Stomach (tissue), 19 donors: Measurements from ENCODE around the gene CFHR5. TPM values are rescaled to one million over a fixed set of nuclear protein-coding genes. Genes with fewer than 3 reads are reported as not detected.
"Not testable (repeated sequence)": the region's sequence is repeated elsewhere in the genome, so short reads cannot be mapped to it uniquely, and the experiment has no call there.

ENCODE experiments used
- DNase-seq, 2 donors: peaks; one replicate each; pipeline versions ENCODE4 v3.0.0 to v3.0.0-alpha.2; 2013 to 2019
- H3K27ac ChIP-seq, 5 donors: fragments of 200-600 bp in 4 of 5; sonication (generic) in 4 of 5; one replicate each; pipeline ENCODE4 v1.5.1; 2013 to 2019; ENCODE audit warnings: mild to moderate bottlenecking in 1 of 5, moderate library complexity in 1 of 5
- H3K27me3 ChIP-seq, 3 donors: fragments of 200-600 bp; sonication (generic); one replicate each; pipeline ENCODE4 v1.5.1; 2017 to 2019; ENCODE audit warnings: mixed run types in 1 of 3
- H3K36me3 ChIP-seq, 4 donors: fragments of 200-600 bp; sonication (generic); 1 replicate in 3 of 4; 2 replicates in 1 of 4; pipeline ENCODE4 v1.5.1; 2016 to 2019
- H3K4me1 ChIP-seq, 4 donors: fragments of 200-600 bp; sonication (generic); one replicate each; pipeline ENCODE4 v1.5.1; 2016 to 2019
- H3K4me3 ChIP-seq, 4 donors: fragments of 200-600 bp; sonication (generic) in 3 of 4; one replicate each; pipeline ENCODE4 v1.5.1; 2016 to 2019; ENCODE audit warnings: mild to moderate bottlenecking in 1 of 4
- H3K9me3 ChIP-seq, 4 donors: fragments of 200-600 bp; sonication (generic); one replicate each; pipeline ENCODE4 v1.5.1; 2016 to 2019
- EP300 ChIP-seq: sonication (generic); formaldehyde crosslinking; IDR thresholded peaks from one replicate; pipeline ENCODE4 v1.6.1; 2017; ENCODE audit warnings: antibody characterized with exemption
- POLR2A ChIP-seq, 4 donors: fragments of 450-650 bp; IDR thresholded peaks; one replicate each; pipeline ENCODE4 v1.6.1; 2016; ENCODE audit warnings: antibody characterized with exemption in 4 of 4, control low read depth in 2 of 4, mild to moderate bottlenecking in 1 of 4, moderate library complexity in 1 of 4
- POLR2AphosphoS5 ChIP-seq, 3 donors: sonication (generic); formaldehyde crosslinking; IDR thresholded peaks; one replicate each; pipeline ENCODE4 v1.6.1; 2016; ENCODE audit warnings: antibody characterized with exemption in 3 of 3
- WGBS, 5 donors: extraction: QIAGEN DNeasy Blood & Tissue Kit in 3 of 5; methylation state at CpG; one replicate each; pipeline versions ENCODE4 v1.1.5 to v1.1.7; 2013 to 2018; 5-methylcytosine and 5-hydroxymethylcytosine counted together
- intact Hi-C: fragments of 100-400 bp; cut with DNase I; formaldehyde crosslinking; loops from one replicate; pipeline ENCODE4 v1.15.1; 2023; ENCODE audit warnings: low total_unique reads
- long read RNA-seq, 10 donors: transcript quantifications; one replicate each; lab custom pipeline, GENCODE V29; 2026
- polyA plus RNA-seq, 3 donors: library from polyadenylated mRNA; stranded (reverse); fragments of 200-250 nt; gene quantifications; one replicate each; pipeline ENCODE4 v1.2.3, GENCODE V29; 2013
- total RNA-seq, 5 donors: library from RNA; depleted of rRNA; stranded (reverse); fragments of >200 nt; gene quantifications; one replicate each; pipeline versions ENCODE4 v1.1.0 to v1.2.3, GENCODE V29; 2014 to 2016
- TF ChIP-seq, protein P1 (sequence below), 7 experiments: fragments of 450-650 bp in 4 of 7; fragments of 200-600 bp in 3 of 7; sonication (generic) in 3 of 7; IDR thresholded peaks; one replicate each; pipeline ENCODE4 v1.5.1; 2016 to 2019; ENCODE audit warnings: antibody characterized with exemption in 7 of 7, control low read depth in 2 of 7, mild to moderate bottlenecking in 1 of 7
- donor health status: healthy with polysubstance abuse.
- donor health status: Bipolar disorder and iron deficiency.
- donor health status: healthy.

CFHR5 gene
- total RNA-seq: not detected
- polyA plus RNA-seq: not detected
- long read RNA-seq, donor 1: 0 reads
- long read RNA-seq, donor 2: 0 reads
- long read RNA-seq, donor 3: 0 reads
- long read RNA-seq, donor 4: 0 reads
- long read RNA-seq, donor 5: 0 reads
- long read RNA-seq, donor 6: 0 reads
- long read RNA-seq, donor 7: 0 reads
- long read RNA-seq, donor 8: 0 reads
- long read RNA-seq, donor 9: 0 reads
- long read RNA-seq, donor 10: 0 reads

DNA sequence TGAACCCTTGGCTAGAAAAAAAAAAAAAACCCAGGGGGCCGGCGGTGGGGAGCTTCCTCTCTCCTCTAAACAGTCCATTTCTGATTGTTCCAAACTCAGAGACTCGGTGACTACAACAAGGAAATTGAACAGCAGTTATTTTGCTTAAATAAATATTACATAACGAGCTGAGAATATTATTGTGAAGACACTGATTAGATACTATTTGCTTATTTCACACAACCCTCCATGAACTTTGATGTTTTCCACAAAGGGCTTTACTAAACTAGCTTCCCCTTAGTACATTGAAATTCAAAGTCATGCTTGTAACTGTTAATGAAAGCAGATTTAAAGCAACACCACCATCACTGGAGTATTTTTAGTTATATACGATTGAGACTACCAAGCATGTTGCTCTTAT lies at the start of gene CFHR5:
CFHR5 (plus strand) TSS at position 279 of the 400 bp plus-strand sequence; CDS start at position 388, 109 bp downstream.
- no peaks in the 10 kb centered on the region for H3K4me1 ChIP-seq
- intact Hi-C loops: no loop called here
- no peaks in the 10 kb centered on the region for H3K36me3 ChIP-seq
- no peaks in the 10 kb centered on the region for H3K9me3 ChIP-seq
- H3K27ac ChIP-seq: no peak within 1 kb of the TSS
- no peak for DNase-seq
- 43 to 57% (median 45%) methylated on average over 5 of the region's 5 CpGs for WGBS, 5 donors
- TF ChIP-seq POLR2AphosphoS5 (IDR thresholded peaks at IDR 0.05) (no peak), POLR2A (IDR thresholded peaks at IDR 0.05) (no peak), EP300 (no peak)
- TF ChIP-seq, protein P1, sequence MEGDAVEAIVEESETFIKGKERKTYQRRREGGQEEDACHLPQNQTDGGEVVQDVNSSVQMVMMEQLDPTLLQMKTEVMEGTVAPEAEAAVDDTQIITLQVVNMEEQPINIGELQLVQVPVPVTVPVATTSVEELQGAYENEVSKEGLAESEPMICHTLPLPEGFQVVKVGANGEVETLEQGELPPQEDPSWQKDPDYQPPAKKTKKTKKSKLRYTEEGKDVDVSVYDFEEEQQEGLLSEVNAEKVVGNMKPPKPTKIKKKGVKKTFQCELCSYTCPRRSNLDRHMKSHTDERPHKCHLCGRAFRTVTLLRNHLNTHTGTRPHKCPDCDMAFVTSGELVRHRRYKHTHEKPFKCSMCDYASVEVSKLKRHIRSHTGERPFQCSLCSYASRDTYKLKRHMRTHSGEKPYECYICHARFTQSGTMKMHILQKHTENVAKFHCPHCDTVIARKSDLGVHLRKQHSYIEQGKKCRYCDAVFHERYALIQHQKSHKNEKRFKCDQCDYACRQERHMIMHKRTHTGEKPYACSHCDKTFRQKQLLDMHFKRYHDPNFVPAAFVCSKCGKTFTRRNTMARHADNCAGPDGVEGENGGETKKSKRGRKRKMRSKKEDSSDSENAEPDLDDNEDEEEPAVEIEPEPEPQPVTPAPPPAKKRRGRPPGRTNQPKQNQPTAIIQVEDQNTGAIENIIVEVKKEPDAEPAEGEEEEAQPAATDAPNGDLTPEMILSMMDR (IDR thresholded peaks at IDR 0.05): no peak
- H3K27me3 ChIP-seq: no peaks in the 10 kb centered on the region
- no peak within 1 kb of the TSS for H3K4me3 ChIP-seq

GRCh38 chr1:196932853-196933252 lies 44.5 kb upstream of the CFHR5 start:
- H3K36me3 ChIP-seq, intact Hi-C loops, H3K27ac ChIP-seq, DNase-seq, H3K4me3 ChIP-seq, H3K27me3 ChIP-seq, H3K9me3 ChIP-seq, H3K4me1 ChIP-seq: not testable (repeated sequence)
- 92 to 94% (median 93%) methylated on average over 2 of the region's 2 CpGs for WGBS, 5 donors

DNA sequence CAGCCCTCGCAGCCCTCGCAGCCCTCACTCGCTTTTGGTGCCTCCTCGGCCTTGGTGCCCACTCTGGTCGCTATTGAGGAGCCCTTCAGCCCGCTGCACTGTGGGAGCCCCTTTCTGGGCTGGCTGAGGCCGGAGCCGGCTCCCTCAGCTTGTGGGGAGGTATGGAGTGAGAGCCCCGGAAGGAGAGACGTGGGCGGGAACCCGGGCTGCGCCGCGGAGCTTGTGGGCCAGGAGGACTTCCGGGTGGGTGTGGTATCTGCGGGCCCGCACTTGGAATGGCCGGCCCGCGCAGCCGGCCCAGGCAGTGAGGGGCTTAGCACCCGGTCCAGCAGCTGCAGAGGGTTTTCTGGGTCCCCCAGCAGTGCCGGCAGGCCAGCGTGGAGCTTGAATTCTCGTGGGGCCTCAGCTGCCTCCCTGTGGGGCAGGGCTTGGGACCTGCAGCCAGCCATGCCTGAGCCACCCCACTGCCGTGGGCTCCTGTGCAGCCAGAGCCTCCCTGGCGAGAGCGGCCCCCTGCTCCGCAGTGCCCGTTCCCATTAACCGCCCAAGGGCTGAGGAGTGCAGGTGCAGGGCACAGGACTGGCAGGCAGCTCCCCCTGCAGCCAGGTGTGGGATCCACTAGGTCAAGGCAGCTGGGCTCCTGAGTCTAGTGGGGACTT lies 43.7 kb upstream of the CFHR5 start:
- no peak for DNase-seq

GRCh38 chr1:196941474-196941873 lies 35.9 kb upstream of the CFHR5 start:
- 45 to 62% (median 45%) methylated on average over 6 of the region's 6 CpGs for WGBS, 5 donors

More for the DNA sequence above, 43.7 kb upstream of the CFHR5 start:
- intact Hi-C loops: no loop called here
- 88 to 95% (median 88%) methylated on average over 18 to 32 of the region's 32 CpGs for WGBS, 5 donors
- Histone ChIP-seq H3K36me3 (no peaks in the 10 kb centered on the region), H3K4me1 (no peaks in the 10 kb centered on the region), H3K27ac (no peak overlapping the region), H3K27me3 (no peaks in the 10 kb centered on the region), H3K4me3 (no peak overlapping the region), H3K9me3 (peaks cover 0 to 8% (median 2%) of the 10 kb centered on the region in 4 donors)
- TF ChIP-seq POLR2AphosphoS5 (IDR thresholded peaks at IDR 0.05) (no peak), POLR2A (IDR thresholded peaks at IDR 0.05) (no peak), EP300 (no peak)
- TF ChIP-seq, protein P1 (IDR thresholded peaks at IDR 0.05): no peak

DNA sequence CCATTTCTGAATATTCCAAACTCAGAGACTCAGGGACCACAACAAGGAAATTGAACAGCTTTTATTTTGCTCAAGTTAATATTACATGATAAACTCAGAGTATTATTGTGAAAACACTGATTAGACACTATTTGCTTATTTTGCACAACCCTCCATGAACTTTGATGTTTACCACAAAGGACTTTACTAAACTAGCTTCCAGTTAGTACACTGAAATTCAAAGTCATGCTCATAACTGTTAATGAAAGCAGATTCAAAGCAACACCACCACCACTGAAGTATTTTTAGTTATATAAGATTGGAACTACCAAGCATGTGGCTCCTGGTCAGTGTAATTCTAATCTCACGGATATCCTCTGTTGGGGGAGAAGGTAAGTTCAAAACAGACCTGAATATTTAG lies 33.8 kb upstream of the CFHR5 start, which contains the start of gene CFHR2:
CFHR2 (plus strand) TSS at position 171 of the 400 bp plus-strand sequence; CDS start at position 314, 143 bp downstream.
- H3K36me3 ChIP-seq, H3K27me3 ChIP-seq, H3K27ac ChIP-seq, DNase-seq, H3K9me3 ChIP-seq, H3K4me3 ChIP-seq, H3K4me1 ChIP-seq, intact Hi-C loops: not testable (repeated sequence)
- no CpG with 5 or more reads among the region's 1 CpG for WGBS, 5 donors

More at GRCh38 chr1:196941474-196941873, 35.9 kb upstream of the CFHR5 start:
- H3K27ac ChIP-seq, DNase-seq, H3K36me3 ChIP-seq, H3K4me1 ChIP-seq, H3K9me3 ChIP-seq, H3K4me3 ChIP-seq, H3K27me3 ChIP-seq, intact Hi-C loops: not testable (repeated sequence)
